Immature natural killer cell (primary cell): Measurements from ENCODE around the gene EGFR. TPM values are rescaled to one million over a fixed set of nuclear protein-coding genes. Genes with fewer than 3 reads are reported as not detected.

Experiments
- DNase-seq, 3 donors: peaks; one replicate each; pipeline ENCODE4 v3.0.0; 2022; ENCODE audit warnings: mixed read lengths in 1 of 3
- H3K27ac Mint-ChIP-seq, 6 donors: one replicate each; pipeline ENCODE4 v1.8.0; 2020; ENCODE audit warnings: mixed read lengths in 6 of 6, mild to moderate bottlenecking in 5 of 6, inconsistent platforms in 4 of 6, moderate library complexity in 3 of 6
- H3K27me3 Mint-ChIP-seq, 3 donors: one replicate each; pipeline ENCODE4 v1.8.0; 2020 to 2021; ENCODE audit warnings: low read depth in 3 of 3, mild to moderate bottlenecking in 3 of 3, mixed read lengths in 3 of 3, moderate library complexity in 3 of 3, inconsistent platforms in 1 of 3
- H3K36me3 Mint-ChIP-seq, 3 donors: one replicate each; pipeline ENCODE4 v1.8.0; 2020; ENCODE audit warnings: mixed read lengths in 3 of 3, inconsistent platforms in 2 of 3, mild to moderate bottlenecking in 2 of 3
- H3K4me1 Mint-ChIP-seq, 2 donors: one replicate each; pipeline ENCODE4 v1.8.0; 2020; ENCODE audit warnings: inconsistent platforms in 2 of 2, mild to moderate bottlenecking in 2 of 2, mixed read lengths in 2 of 2, moderate library complexity in 1 of 2
- H3K4me3 Mint-ChIP-seq, 5 donors: one replicate each; pipeline ENCODE4 v1.8.0; 2020; ENCODE audit warnings: mild to moderate bottlenecking in 5 of 5, mixed read lengths in 5 of 5, inconsistent platforms in 3 of 5, moderate library complexity in 3 of 5
- H3K9me3 Mint-ChIP-seq, 6 donors: one replicate each; pipeline ENCODE4 v1.8.0; 2020; ENCODE audit warnings: mild to moderate bottlenecking in 6 of 6, mixed read lengths in 6 of 6, inconsistent platforms in 4 of 6, moderate library complexity in 3 of 6
- polyA plus RNA-seq, 3 donors: library from polyadenylated mRNA; unstranded; fragments of 300-500 nt; fragmentation: Illumina TruSeq; gene quantifications; one replicate each; pipeline ENCODE4 v1.2.3, GENCODE V29; 2021

Gene EGFR
- polyA plus RNA-seq, 3 donors from 2014 or later, result not detected

DNA sequence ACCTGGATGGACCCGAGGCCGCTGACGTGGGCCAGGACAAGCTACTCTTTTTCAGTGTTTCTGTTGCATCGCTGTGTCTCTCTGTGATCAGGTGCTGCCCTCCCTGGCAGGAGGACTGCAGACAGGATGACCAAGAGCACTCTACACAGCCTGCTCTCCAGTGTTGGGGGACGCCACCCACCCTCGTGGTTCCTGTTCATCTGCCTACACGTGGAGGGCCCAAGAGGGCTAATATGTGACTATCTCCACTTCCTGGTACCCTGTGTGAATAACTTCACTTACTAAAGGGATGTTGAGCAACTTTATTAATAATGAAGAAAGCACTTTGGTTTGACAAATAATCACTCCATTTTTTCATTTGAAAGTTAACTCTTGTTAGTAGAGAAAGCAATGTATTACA, 101.3 kb downstream of the EGFR start:
- no peak overlapping the region for H3K27ac Mint-ChIP-seq
- no peaks in the 10 kb centered on the region for H3K36me3 Mint-ChIP-seq
- H3K4me3 Mint-ChIP-seq, result no peak overlapping the region
- H3K27me3 Mint-ChIP-seq, result peaks cover 2 to 5% (median 3%) of the 10 kb centered on the region in 3 donors
- DNase-seq, result no peak
- no peaks in the 10 kb centered on the region for H3K4me1 Mint-ChIP-seq
- peaks cover 0 to 3% (median 0%) of the 10 kb centered on the region in 6 donors for H3K9me3 Mint-ChIP-seq

DNA sequence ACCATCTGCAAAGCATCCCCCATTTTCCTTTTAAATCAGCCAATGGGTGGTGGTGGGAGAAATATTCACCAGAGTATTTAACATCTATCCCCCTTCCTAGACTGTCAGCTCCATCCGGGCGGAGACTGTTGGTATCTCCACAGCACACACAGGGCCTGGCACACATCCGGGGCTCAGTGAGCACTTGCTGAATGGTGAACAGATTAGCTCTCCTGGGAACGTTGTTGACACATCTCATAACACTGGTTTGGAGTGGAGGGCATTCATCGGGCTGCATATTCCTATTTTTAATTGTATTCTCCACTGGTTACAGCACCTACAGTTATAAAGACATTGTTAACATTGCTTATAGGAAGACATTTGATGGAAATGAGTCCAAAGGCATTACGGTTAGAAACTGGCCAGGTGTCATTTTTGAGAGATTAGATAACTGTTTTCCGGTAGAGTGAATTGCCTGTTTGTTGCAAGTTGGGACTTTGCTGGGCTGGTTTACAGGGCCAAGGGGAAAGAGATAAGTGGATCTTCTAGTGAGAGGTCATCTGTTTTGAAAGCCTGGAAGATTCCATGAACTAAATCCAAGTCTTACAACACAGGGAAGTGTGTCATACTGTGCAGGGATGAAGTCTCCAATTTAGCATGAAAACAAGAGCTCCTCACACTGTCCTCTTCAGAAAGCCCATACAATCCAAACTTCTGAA, 101.8 kb downstream of the EGFR start:
- H3K9me3 Mint-ChIP-seq, result peaks cover 0 to 3% (median 0%) of the 10 kb centered on the region in 6 donors
- no peak overlapping the region for H3K4me3 Mint-ChIP-seq
- H3K27me3 Mint-ChIP-seq, result peaks cover 2 to 5% (median 3%) of the 10 kb centered on the region in 3 donors
- H3K27ac Mint-ChIP-seq, result no peak overlapping the region
- DNase-seq, result no peak
- H3K36me3 Mint-ChIP-seq, result no peaks in the 10 kb centered on the region
- H3K4me1 Mint-ChIP-seq, result no peaks in the 10 kb centered on the region

DNA sequence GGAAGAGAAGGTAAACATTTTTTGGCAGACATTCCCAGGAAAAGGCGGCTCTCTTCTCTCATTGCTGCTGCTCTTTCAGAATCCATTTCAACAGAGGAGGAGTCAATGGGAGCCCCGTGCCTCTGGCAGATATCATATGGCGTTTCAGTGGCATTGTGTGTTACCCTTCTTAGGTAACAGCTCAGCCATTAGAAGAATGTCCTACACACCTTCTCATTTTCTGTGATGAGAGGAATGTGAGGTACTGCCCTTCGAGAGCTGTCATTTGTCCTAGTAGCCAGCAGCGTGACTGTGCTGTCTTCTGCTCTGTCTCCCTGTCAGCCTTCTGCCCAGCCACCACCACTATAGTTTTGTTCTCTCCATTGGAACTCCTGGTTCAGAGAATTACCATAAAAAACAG, 102.4 kb downstream of the EGFR start:
- no peaks in the 10 kb centered on the region for H3K36me3 Mint-ChIP-seq
- no peak overlapping the region for H3K4me3 Mint-ChIP-seq
- no peak for DNase-seq
- H3K27ac Mint-ChIP-seq, result no peak overlapping the region
- H3K9me3 Mint-ChIP-seq, result peaks cover 0 to 3% (median 0%) of the 10 kb centered on the region in 6 donors
- no peaks in the 10 kb centered on the region for H3K4me1 Mint-ChIP-seq
- H3K27me3 Mint-ChIP-seq, result peaks cover 2 to 5% (median 4%) of the 10 kb centered on the region in 3 donors

DNA sequence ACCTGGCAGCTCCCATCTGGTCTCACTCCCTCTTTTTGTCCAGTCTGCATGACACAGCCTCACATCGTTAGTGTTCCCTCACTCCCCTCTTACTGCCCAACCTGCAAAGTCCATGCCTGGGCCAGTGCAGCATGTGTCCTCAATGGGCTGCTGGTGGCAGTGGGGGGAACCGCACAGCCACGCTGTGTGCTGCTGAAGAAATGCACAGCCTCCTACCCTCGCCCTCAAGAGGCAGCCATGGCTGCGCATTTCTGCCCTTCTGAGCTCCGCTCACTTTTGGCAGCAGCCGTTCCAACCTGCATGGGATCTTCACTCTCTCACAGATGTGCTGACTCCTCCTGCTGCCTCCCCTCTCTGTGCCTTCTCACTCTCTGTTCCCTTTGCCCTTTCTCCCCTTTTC, 103.4 kb downstream of the EGFR start:
- H3K36me3 Mint-ChIP-seq, result no peaks in the 10 kb centered on the region
- no peak for DNase-seq
- H3K9me3 Mint-ChIP-seq, result peaks cover 0 to 3% (median 0%) of the 10 kb centered on the region in 6 donors
- no peak overlapping the region for H3K27ac Mint-ChIP-seq
- peaks cover 2 to 8% (median 3%) of the 10 kb centered on the region in 3 donors for H3K27me3 Mint-ChIP-seq
- H3K4me1 Mint-ChIP-seq, result no peaks in the 10 kb centered on the region
- H3K4me3 Mint-ChIP-seq, result no peak overlapping the region

DNA sequence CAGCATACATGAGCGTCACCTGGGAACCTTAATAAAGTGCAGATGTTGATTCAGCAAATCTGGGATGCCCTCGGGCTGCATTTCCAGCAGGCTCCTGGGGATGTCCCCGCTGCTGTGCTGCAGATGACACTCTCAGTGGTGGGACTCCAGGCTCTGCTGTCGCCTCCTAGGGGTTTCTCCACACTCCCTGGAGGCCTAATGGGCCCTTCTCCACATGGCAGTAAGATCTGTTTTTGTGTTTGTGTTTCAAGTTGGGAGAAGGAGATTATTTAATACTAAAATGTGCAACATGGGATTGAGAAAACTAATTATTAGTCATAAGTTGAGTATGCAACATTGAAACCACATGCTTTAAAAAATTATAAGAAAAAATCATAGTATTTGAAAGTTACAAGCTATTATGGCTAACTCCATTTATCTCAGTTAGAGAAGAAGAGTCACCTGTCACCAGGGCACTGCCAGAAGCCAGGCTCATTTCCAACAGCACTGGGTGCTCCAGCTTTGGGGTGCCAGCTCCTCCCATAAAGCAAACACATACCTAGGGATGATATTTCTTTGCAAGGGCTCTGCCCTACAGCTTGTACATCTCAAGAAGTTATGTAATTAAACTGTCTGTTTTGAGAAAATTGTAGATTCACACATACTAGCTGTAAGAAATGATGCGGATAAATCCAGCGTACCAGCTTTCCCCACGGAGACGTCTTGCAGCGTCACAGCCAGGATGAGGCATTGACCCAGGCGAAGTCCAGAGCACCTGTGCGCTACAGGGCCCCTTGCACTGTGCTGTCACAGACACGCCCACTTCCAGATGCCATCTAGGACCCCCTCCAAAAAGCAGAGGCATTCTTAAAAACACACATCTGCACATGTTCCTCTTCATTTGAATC, 106.4 kb downstream of the EGFR start:
- Mint-ChIP-seq H3K4me1 (no peaks in the 10 kb centered on the region), H3K9me3 (no peaks in the 10 kb centered on the region), H3K27me3 (peaks cover 2 to 8% (median 5%) of the 10 kb centered on the region in 3 donors)

DNA sequence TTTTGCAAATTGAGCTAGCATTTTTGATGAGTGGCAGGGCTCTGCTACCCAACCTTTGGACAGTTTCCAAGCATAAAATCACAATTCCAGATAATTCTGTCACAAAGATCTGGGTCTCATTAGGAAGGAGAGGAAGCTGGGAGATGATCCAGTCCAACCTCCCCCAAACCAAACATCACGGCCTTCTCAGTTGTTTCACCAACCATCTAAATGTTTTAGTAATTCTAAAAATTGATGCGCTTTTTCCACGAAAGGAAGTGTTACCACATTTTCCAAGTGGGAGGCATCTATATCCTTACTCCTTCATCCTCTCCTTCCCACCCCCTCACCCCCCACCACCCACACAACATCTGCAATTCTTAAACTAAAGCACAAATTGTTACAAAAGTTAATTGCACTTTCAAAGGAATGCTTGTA, 108.3 kb downstream of the EGFR start:
- Mint-ChIP-seq H3K9me3 (no peaks in the 10 kb centered on the region), H3K36me3 (no peaks in the 10 kb centered on the region), H3K4me3 (no peak overlapping the region), H3K27me3 (peaks cover 2 to 8% (median 4%) of the 10 kb centered on the region in 3 donors), H3K27ac (no peak overlapping the region), H3K4me1 (no peaks in the 10 kb centered on the region)
- DNase-seq, result no peak

More for the DNA sequence above, 106.4 kb downstream of the EGFR start:
- Mint-ChIP-seq H3K27ac (no peak overlapping the region), H3K4me3 (no peak overlapping the region), H3K36me3 (no peaks in the 10 kb centered on the region)
- DNase-seq, result no peak

DNA sequence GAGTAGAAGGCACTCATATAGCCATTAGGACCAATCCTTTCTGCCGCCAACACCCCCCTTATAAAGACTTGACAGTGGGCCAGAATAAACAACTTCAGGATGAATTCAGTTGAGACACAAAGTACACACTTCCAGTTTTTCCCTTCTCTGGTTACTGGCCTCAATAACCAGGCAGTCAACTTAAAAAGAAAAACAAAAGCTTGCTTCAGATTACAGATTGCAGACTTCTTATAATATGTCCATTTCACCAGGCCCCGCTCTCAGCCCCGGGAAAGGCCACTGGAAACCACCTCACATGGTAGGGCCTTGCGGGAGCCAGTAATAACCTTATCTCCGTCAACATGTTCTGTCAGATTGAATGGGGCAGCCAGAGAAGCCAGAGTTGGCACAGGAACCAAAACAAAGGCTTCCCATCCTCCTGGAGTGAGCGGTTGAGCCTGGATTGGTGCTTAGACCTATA, 108.8 kb downstream of the EGFR start:
- H3K4me1 Mint-ChIP-seq, result no peaks in the 10 kb centered on the region

DNA sequence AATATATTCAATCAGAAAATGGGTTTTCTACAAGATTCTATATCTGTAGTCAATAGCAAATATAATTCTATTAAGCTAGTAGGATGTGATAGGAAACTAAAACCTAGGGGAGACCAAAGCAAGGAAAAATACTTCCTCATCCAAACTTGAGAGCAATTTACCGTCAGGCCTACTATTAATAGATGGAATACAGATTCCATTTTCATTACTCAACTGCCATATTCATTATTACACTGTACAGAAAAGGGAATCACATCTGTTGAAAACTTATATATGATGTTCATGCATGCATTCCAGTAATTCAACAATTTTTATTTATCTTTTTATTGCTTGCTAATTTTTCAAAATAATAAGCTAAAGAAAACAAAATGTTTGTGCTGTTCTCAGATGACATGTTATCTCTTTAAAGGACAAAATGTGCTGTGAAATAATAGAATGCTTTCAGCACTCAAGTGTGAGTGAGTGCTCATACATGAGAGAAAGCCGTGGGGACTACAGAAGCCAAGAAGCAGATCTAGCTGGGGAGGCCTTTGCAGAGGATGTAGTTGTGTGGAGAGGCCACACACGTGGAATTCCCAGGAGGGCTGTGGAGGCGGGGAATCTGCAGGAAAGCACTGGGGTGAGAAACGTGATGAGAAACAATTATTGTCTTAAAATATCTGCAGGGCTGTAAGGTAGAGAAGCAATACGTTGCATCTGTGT, 110.0 kb downstream of the EGFR start:
- no peaks in the 10 kb centered on the region for H3K9me3 Mint-ChIP-seq
- no peak overlapping the region for H3K27ac Mint-ChIP-seq
- peaks cover 2 to 8% (median 3%) of the 10 kb centered on the region in 3 donors for H3K27me3 Mint-ChIP-seq
- H3K4me1 Mint-ChIP-seq, result no peaks in the 10 kb centered on the region
- no peak for DNase-seq
- no peak overlapping the region for H3K4me3 Mint-ChIP-seq
- no peaks in the 10 kb centered on the region for H3K36me3 Mint-ChIP-seq

More for the DNA sequence above, 108.8 kb downstream of the EGFR start:
- no peak for DNase-seq
- Mint-ChIP-seq H3K4me3 (no peak overlapping the region), H3K36me3 (no peaks in the 10 kb centered on the region), H3K9me3 (no peaks in the 10 kb centered on the region), H3K27ac (no peak overlapping the region), H3K27me3 (peaks cover 2 to 8% (median 4%) of the 10 kb centered on the region in 3 donors)

DNA sequence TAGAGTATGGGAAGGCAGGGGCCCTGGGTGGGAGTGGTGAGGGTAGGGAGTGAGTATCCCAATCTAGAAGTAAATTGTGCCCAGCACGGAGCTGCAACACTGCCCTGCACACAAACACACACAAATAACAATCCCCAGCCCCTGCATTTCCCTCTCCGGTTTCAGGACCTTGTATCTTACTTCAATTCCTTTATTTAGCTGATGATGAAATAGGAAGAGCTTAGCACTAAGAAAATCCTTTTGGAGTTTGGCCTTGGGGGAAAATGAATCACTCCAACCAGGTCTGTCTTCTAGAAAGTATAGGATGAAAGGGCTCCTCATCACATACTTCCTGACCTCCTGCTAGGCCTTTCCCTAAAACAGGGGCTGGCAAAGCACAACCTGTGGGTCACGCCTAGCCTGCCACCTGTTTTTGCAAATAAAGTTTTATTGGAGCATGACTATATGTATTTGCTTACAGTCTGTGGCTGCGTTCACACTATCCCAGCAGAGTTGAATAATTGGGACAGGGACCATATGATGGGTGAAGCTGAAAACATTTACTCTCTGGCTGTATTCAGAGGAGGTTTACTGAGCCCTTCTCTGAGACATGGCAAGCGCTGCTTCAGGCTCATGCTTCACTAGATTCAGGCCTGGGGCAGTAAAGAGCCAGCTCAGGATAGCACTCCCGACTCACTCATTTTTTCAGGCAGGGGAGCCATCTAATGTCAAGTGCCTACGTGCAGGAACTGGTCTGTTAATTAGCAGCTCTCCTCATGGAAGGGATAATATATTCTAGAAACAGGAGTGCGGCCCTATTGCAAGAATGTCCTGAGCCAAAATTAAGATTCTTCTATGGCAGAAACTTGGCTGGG, 111.0 kb downstream of the EGFR start:
- Mint-ChIP-seq H3K4me1 (no peaks in the 10 kb centered on the region), H3K4me3 (no peak overlapping the region), H3K36me3 (no peaks in the 10 kb centered on the region), H3K27ac (no peak overlapping the region), H3K27me3 (peaks cover under 1 to 8% (median 3%) of the 10 kb centered on the region in 3 donors), H3K9me3 (no peaks in the 10 kb centered on the region)
- DNase-seq, result no peak

DNA sequence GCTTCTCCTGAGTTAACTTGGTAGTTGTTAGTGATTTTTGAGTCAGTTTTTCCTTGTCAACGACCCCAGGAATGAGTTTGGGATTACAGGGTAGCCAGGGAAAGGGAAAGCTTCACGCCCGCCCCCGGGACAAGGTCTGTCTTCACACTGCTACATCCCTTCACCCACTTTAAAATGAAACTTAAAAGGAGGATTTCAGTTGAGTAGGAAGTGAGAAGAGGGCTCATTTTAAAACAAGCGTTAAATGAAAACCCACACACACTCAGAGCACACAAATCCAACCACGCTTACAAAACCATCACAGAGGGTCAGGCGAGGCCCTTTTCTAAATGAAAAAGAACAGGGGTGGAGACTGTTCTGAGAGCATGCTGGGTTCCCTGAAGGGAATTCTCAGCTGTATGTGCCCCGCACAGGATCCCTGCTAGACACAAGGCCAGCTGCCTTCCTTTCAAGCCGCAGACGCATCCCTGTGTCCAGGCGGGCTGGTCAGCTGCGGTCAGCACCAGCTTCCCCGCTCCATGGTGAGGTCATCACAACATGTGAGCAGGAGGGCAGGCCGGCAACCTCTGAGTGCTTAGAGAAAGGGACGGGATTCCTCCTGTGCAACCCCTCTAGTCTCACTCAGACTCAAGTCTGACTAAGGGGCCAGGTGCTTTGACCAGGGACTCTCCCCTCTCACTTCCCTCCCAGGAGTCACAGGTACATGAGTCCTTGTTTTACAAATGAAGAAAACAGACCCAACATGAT, 111.8 kb downstream of the EGFR start:
- Mint-ChIP-seq H3K27me3 (peaks cover 0 to 8% (median 3%) of the 10 kb centered on the region in 3 donors), H3K9me3 (peaks cover 0 to 2% (median 0%) of the 10 kb centered on the region in 6 donors), H3K36me3 (no peaks in the 10 kb centered on the region), H3K27ac (no peak overlapping the region), H3K4me3 (no peak overlapping the region), H3K4me1 (no peaks in the 10 kb centered on the region)
- DNase-seq, result no peak

DNA sequence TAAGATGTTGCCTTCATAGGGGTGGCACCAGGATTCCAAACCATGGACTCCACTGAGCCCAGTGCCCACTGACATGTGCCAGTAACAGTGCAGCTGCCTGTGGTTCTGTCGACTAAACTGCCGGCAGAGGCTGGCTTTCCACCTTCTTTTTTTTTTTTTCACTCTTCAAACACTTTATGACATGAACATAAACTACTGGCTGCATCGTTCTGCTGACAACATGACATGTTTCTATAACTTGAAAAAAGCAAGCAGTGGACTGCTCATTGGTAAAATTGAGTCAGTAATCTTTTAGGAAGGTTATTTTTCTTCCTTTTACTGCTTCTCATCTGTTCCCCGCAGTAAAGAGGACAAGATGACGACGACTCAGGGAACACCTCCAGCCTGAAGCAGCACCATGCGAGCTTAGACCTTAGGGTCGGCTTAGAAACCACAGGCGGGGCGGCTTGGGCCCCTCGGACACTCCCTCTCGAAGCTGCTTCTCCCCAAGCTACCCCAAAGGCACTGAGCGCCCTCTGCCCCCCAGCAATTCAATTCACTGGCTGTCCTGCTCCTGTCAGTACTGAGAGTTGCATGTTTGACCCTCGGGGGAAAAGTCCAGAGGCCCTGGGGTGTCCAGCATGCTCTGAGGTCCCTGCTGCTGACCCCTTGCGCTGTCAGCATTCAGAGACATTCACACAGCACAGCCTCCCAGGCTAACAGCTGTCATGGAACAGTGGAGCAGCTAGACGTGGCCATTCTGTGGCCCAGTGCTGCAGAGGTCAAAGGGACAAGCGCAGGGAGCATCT, 112.5 kb downstream of the EGFR start:
- no peak overlapping the region for H3K27ac Mint-ChIP-seq

DNA sequence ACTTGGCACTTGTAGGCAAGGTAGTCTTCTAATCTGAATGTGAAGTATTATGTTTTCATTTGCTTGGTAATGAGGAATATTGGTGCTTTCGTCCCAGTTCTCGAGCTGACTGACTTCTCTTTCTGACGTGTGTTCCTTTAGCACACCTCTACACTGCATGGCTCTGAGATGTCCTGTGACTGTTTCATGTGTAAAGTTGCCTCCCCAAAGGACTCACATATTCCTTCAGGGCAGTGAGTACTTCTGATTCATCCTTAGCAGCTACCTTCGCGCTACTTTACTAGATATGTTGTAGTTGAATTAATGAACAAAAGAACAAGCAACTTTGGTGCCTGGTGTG, 113.7 kb downstream of the EGFR start:
- no peaks in the 10 kb centered on the region for H3K36me3 Mint-ChIP-seq
- H3K4me1 Mint-ChIP-seq, result no peaks in the 10 kb centered on the region
- no peak overlapping the region for H3K27ac Mint-ChIP-seq
- H3K27me3 Mint-ChIP-seq, result peaks cover 0 to 5% (median 0%) of the 10 kb centered on the region in 3 donors
- peaks cover 0 to 2% (median 0%) of the 10 kb centered on the region in 6 donors for H3K9me3 Mint-ChIP-seq
- no peak for DNase-seq
- no peak overlapping the region for H3K4me3 Mint-ChIP-seq

More for the DNA sequence above, 112.5 kb downstream of the EGFR start:
- peaks cover 0 to 5% (median 3%) of the 10 kb centered on the region in 3 donors for H3K27me3 Mint-ChIP-seq
- H3K4me1 Mint-ChIP-seq, result no peaks in the 10 kb centered on the region
- H3K36me3 Mint-ChIP-seq, result no peaks in the 10 kb centered on the region
- H3K9me3 Mint-ChIP-seq, result peaks cover 0 to 2% (median 0%) of the 10 kb centered on the region in 6 donors
- no peak for DNase-seq
- no peak overlapping the region for H3K4me3 Mint-ChIP-seq
